Measurements from ENCODE around the gene PMPCA.

PMPCA gene

GRCh38 chr9:136401173-136401922 is 9.1 kb upstream of the PMPCA start:
- Histone ChIP-seq H3K27ac (ENCODE audit: low read length, poor library complexity, severe bottlenecking) (no peak overlapping the region), H3K4me3 (ENCODE audit: insufficient read depth in 1 of 2, low read depth in 1 of 2, low read length in 2 of 2) (no peak overlapping the region), H2AFZ (ENCODE audit: low read depth, low read length) (no peak overlapping the region), H4K8ac (ENCODE audit: low read length) (no peak overlapping the region), H2BK12ac (ENCODE audit: low read length in 2 of 2) (no peak overlapping the region), H3K14ac (ENCODE audit: low read length in 2 of 2) (no peak overlapping the region), H3K18ac (ENCODE audit: low read depth in 1 of 2, low read length in 2 of 2) (no peak overlapping the region), H2BK120ac (ENCODE audit: low read depth, low read length) (no peak overlapping the region), H3K4me2 (ENCODE audit: low read length, poor library complexity, severe bottlenecking) (no peak overlapping the region), H2BK15ac (ENCODE audit: low read depth, poor library complexity, severe bottlenecking) (no peak overlapping the region), H3K36me3 (ENCODE audit: control insufficient read depth in 1 of 2, insufficient read depth in 2 of 2, low read depth in 1 of 2, low read length in 2 of 2) (peaks cover 56 to 67% of the 10 kb centered on the region in 2 experiments), H2BK5ac (ENCODE audit: low read depth, low read length, poor library complexity, severe bottlenecking) (no peak overlapping the region), H3K27me3 (ENCODE audit: control insufficient read depth in 1 of 2, insufficient read depth in 1 of 2, low read length in 2 of 2) (no peaks in the 10 kb centered on the region), H2AK5ac (ENCODE audit: low read length, severe bottlenecking) (no peak overlapping the region), H3K9me3 (ENCODE audit: control insufficient read depth, low read length) (no peaks in the 10 kb centered on the region), H3K9ac (ENCODE audit: low read length) (peak overlapping the region; percentile 93), H3K23ac (ENCODE audit: low read length in 2 of 2) (no peak overlapping the region), H3K4ac (ENCODE audit: low read depth in 1 of 2, low read length in 2 of 2) (no peak overlapping the region), H4K91ac (ENCODE audit: low read length) (no peak overlapping the region), H3K4me1 (ENCODE audit: control insufficient read depth, insufficient read depth, low read depth, low read length) (peaks cover 18% of the 10 kb centered on the region), H3K79me1 (replicated peaks; ENCODE audit: low read length, poor library complexity, severe bottlenecking) (peaks cover 28% of the 10 kb centered on the region)
- DNase-seq, result peak; percentile 15
- WGBS, result 92% methylated on average over 18 of the region's 18 CpGs

GRCh38 chr9:136402067-136402466 is 8.4 kb upstream of the PMPCA start:
- Histone ChIP-seq H3K36me3 (ENCODE audit: control insufficient read depth in 1 of 2, insufficient read depth in 2 of 2, low read depth in 1 of 2, low read length in 2 of 2) (peaks cover 54 to 64% of the 10 kb centered on the region in 2 experiments), H3K79me1 (replicated peaks; ENCODE audit: low read length, poor library complexity, severe bottlenecking) (peaks cover 25% of the 10 kb centered on the region), H3K4ac (ENCODE audit: low read depth in 1 of 2, low read length in 2 of 2) (no peak overlapping the region), H3K14ac (ENCODE audit: low read length in 2 of 2) (no peak overlapping the region), H3K18ac (ENCODE audit: low read depth in 1 of 2, low read length in 2 of 2) (no peak overlapping the region), H4K8ac (ENCODE audit: low read length) (no peak overlapping the region), H3K27me3 (ENCODE audit: control insufficient read depth in 1 of 2, insufficient read depth in 1 of 2, low read length in 2 of 2) (no peaks in the 10 kb centered on the region), H2BK12ac (ENCODE audit: low read length in 2 of 2) (no peak overlapping the region), H2BK15ac (ENCODE audit: low read depth, poor library complexity, severe bottlenecking) (no peak overlapping the region), H3K27ac (ENCODE audit: low read length, poor library complexity, severe bottlenecking) (no peak overlapping the region), H2BK120ac (ENCODE audit: low read depth, low read length) (no peak overlapping the region), H3K4me2 (ENCODE audit: low read length, poor library complexity, severe bottlenecking) (no peak overlapping the region), H2BK5ac (ENCODE audit: low read depth, low read length, poor library complexity, severe bottlenecking) (no peak overlapping the region), H2AFZ (ENCODE audit: low read depth, low read length) (no peak overlapping the region), H2AK5ac (ENCODE audit: low read length, severe bottlenecking) (no peak overlapping the region), H3K4me3 (ENCODE audit: insufficient read depth in 1 of 2, low read depth in 1 of 2, low read length in 2 of 2) (no peak overlapping the region), H3K23ac (ENCODE audit: low read length in 2 of 2) (no peak overlapping the region), H3K9me3 (ENCODE audit: control insufficient read depth, low read length) (no peaks in the 10 kb centered on the region), H4K91ac (ENCODE audit: low read length) (no peak overlapping the region), H3K4me1 (ENCODE audit: control insufficient read depth, insufficient read depth, low read depth, low read length) (peaks cover 18% of the 10 kb centered on the region), H3K9ac (ENCODE audit: low read length) (peak overlapping the region; percentile 93)
- DNase-seq, result no peak
- 87% methylated on average over 10 of the region's 13 CpGs for WGBS

GRCh38 chr9:136403538-136403914 is 6.9 kb upstream of the PMPCA start:
- Histone ChIP-seq H3K4me3 (ENCODE audit: insufficient read depth in 1 of 2, low read depth in 1 of 2, low read length in 2 of 2) (no peak overlapping the region), H3K4me1 (ENCODE audit: control insufficient read depth, insufficient read depth, low read depth, low read length) (peaks cover 14% of the 10 kb centered on the region), H3K23ac (ENCODE audit: low read length in 2 of 2) (no peak overlapping the region), H3K4me2 (ENCODE audit: low read length, poor library complexity, severe bottlenecking) (no peak overlapping the region), H2BK120ac (ENCODE audit: low read depth, low read length) (no peak overlapping the region), H3K18ac (ENCODE audit: low read depth in 1 of 2, low read length in 2 of 2) (no peak overlapping the region), H3K4ac (ENCODE audit: low read depth in 1 of 2, low read length in 2 of 2) (no peak overlapping the region), H2BK12ac (ENCODE audit: low read length in 2 of 2) (no peak overlapping the region), H3K79me1 (replicated peaks; ENCODE audit: low read length, poor library complexity, severe bottlenecking) (peaks cover 26% of the 10 kb centered on the region), H3K36me3 (ENCODE audit: control insufficient read depth in 1 of 2, insufficient read depth in 2 of 2, low read depth in 1 of 2, low read length in 2 of 2) (peaks cover 52 to 57% of the 10 kb centered on the region in 2 experiments), H4K91ac (ENCODE audit: low read length) (no peak overlapping the region), H2BK5ac (ENCODE audit: low read depth, low read length, poor library complexity, severe bottlenecking) (no peak overlapping the region), H4K8ac (ENCODE audit: low read length) (no peak overlapping the region), H3K14ac (ENCODE audit: low read length in 2 of 2) (no peak overlapping the region), H2AK5ac (ENCODE audit: low read length, severe bottlenecking) (no peak overlapping the region), H2BK15ac (ENCODE audit: low read depth, poor library complexity, severe bottlenecking) (no peak overlapping the region), H2AFZ (ENCODE audit: low read depth, low read length) (no peak overlapping the region), H3K27me3 (ENCODE audit: control insufficient read depth in 1 of 2, insufficient read depth in 1 of 2, low read length in 2 of 2) (no peaks in the 10 kb centered on the region), H3K27ac (ENCODE audit: low read length, poor library complexity, severe bottlenecking) (no peak overlapping the region), H3K9me3 (ENCODE audit: control insufficient read depth, low read length) (no peaks in the 10 kb centered on the region), H3K9ac (ENCODE audit: low read length) (no peak overlapping the region)
- no peak for DNase-seq
- WGBS, result 99% methylated on average over 4 of the region's 5 CpGs

- H3K79me1 ChIP-seq (replicated peaks; ENCODE audit: low read length, poor library complexity, severe bottlenecking), result peaks cover 28% of the 10 kb centered on the region
- H3K23ac ChIP-seq (ENCODE audit: low read length in 2 of 2), result no peak overlapping the region
- no peaks in the 10 kb centered on the region for H3K9me3 ChIP-seq (ENCODE audit: control insufficient read depth, low read length)
- H2BK5ac ChIP-seq (ENCODE audit: low read depth, low read length, poor library complexity, severe bottlenecking), result no peak overlapping the region
- no peak for DNase-seq
- H3K4me1 ChIP-seq (ENCODE audit: control insufficient read depth, insufficient read depth, low read depth, low read length), result peaks cover 11% of the 10 kb centered on the region
- no peak overlapping the region for H3K9ac ChIP-seq (ENCODE audit: low read length)
- H3K4me2 ChIP-seq (ENCODE audit: low read length, poor library complexity, severe bottlenecking), result no peak overlapping the region
- H3K4ac ChIP-seq (ENCODE audit: low read depth in 1 of 2, low read length in 2 of 2), result no peak overlapping the region
- no peak overlapping the region for H2AFZ ChIP-seq (ENCODE audit: low read depth, low read length)
- H3K27ac ChIP-seq (ENCODE audit: low read length, poor library complexity, severe bottlenecking), result no peak overlapping the region
- H3K36me3 ChIP-seq (ENCODE audit: control insufficient read depth in 1 of 2, insufficient read depth in 2 of 2, low read depth in 1 of 2, low read length in 2 of 2), result peaks cover 50 to 54% of the 10 kb centered on the region in 2 experiments
- H4K8ac ChIP-seq (ENCODE audit: low read length), result no peak overlapping the region
- 96% methylated on average over 32 of the region's 32 CpGs for WGBS
- H4K91ac ChIP-seq (ENCODE audit: low read length), result no peak overlapping the region
- no peak overlapping the region for H2BK120ac ChIP-seq (ENCODE audit: low read depth, low read length)
- no peak overlapping the region for H3K14ac ChIP-seq (ENCODE audit: low read length in 2 of 2)
- no peak overlapping the region for H3K18ac ChIP-seq (ENCODE audit: low read depth in 1 of 2, low read length in 2 of 2)
- no peak overlapping the region for H2BK15ac ChIP-seq (ENCODE audit: low read depth, poor library complexity, severe bottlenecking)
- no peaks in the 10 kb centered on the region for H3K27me3 ChIP-seq (ENCODE audit: control insufficient read depth in 1 of 2, insufficient read depth in 1 of 2, low read length in 2 of 2)
- H3K4me3 ChIP-seq (ENCODE audit: insufficient read depth in 1 of 2, low read depth in 1 of 2, low read length in 2 of 2), result no peak overlapping the region
- no peak overlapping the region for H2BK12ac ChIP-seq (ENCODE audit: low read length in 2 of 2)
- no peak overlapping the region for H2AK5ac ChIP-seq (ENCODE audit: low read length, severe bottlenecking)
These were observed 6.3 kb upstream of the PMPCA start for GRCh38 chr9:136403915-136404800.
